AG04449 (cell line): ENCODE measurements around the gene GPC5.

ENCODE experiments used
- CTCF ChIA-PET: fragments of 350-600 bp; formaldehyde crosslinking; extraction: SDS; loops from one replicate; lab custom pipeline; 2021; ENCODE audit warnings: antibody characterized with exemption; lab: Yijun Ruan, JAX
- POLR2A ChIA-PET: fragments of 400-600, 350-600 bp; formaldehyde crosslinking; extraction: SDS; loops from one replicate; lab custom pipeline; 2020; ENCODE audit warnings: antibody characterized with exemption, inconsistent platforms; lab: Yijun Ruan, JAX
- DNase-seq: peaks from one replicate; pipeline ENCODE4 v3.0.0-alpha.2; 2010; ENCODE audit warnings: low read depth, low spot score
- H3K4me3 ChIP-seq: 2 replicates; pipeline ENCODE4 v1.5.1; 2011; ENCODE audit warnings: low read depth, mild to moderate bottlenecking, control low read depth, low read length
- TF ChIP-seq, protein P1 (sequence below): IDR thresholded peaks from one replicate; pipeline ENCODE4 v1.5.1; 2011; ENCODE audit warnings: mild to moderate bottlenecking, moderate library complexity, low read length, control low read depth, inconsistent platforms; ENCODE audit not compliant: insufficient read depth; ENCODE audit errors: missing control alignments

GPC5 gene

DNA sequence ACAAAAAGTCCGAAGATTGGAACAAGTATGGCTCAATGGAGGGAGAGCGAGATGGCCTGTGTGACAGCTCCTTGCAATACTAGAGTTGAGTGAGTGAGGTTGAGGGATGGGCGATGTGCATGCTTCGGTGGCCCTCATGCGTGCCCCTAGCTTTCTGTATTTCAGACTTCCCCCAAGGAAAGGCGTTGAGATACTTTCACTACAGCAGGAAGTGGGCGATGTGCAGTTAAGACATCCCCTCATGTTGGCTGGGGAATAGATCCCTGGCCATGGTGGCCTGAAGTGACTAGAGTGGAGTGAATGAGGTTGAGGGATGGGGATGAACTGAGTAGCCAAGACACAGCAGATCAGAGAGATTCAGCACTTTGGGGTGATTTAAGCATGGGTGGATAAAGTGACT lies 1194.3 kb downstream of the GPC5 start:
- TF ChIP-seq, protein P1, sequence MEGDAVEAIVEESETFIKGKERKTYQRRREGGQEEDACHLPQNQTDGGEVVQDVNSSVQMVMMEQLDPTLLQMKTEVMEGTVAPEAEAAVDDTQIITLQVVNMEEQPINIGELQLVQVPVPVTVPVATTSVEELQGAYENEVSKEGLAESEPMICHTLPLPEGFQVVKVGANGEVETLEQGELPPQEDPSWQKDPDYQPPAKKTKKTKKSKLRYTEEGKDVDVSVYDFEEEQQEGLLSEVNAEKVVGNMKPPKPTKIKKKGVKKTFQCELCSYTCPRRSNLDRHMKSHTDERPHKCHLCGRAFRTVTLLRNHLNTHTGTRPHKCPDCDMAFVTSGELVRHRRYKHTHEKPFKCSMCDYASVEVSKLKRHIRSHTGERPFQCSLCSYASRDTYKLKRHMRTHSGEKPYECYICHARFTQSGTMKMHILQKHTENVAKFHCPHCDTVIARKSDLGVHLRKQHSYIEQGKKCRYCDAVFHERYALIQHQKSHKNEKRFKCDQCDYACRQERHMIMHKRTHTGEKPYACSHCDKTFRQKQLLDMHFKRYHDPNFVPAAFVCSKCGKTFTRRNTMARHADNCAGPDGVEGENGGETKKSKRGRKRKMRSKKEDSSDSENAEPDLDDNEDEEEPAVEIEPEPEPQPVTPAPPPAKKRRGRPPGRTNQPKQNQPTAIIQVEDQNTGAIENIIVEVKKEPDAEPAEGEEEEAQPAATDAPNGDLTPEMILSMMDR, result no peak
- H3K4me3 ChIP-seq, result no peak overlapping the region
- ChIA-PET POLR2A (no interaction called here), CTCF (no interaction called here)
- no peak for DNase-seq

DNA sequence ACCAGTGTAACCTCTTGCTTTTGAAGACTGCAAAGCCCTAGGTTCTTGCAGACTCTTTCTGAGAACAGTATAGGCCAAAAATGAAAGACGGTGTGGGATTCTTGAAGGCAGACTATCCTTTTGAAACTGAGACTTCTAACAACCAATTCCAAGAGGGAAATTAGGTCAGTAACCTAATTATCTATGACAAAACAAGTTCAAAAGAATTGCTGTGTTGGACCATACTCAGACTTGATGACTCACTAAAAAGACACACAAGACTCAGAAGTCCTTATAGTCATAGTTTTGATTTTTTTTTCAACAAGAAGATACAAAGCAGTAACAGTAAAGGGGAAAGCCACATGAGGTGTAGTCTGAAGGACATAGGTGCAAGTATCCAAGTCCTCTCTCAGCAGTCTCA lies 1204.1 kb downstream of the GPC5 start:
- POLR2A ChIA-PET, result no interaction called here
- no peak for DNase-seq
- TF ChIP-seq, protein P1, result no peak
- CTCF ChIA-PET, result no interaction called here
- no peak overlapping the region for H3K4me3 ChIP-seq

DNA sequence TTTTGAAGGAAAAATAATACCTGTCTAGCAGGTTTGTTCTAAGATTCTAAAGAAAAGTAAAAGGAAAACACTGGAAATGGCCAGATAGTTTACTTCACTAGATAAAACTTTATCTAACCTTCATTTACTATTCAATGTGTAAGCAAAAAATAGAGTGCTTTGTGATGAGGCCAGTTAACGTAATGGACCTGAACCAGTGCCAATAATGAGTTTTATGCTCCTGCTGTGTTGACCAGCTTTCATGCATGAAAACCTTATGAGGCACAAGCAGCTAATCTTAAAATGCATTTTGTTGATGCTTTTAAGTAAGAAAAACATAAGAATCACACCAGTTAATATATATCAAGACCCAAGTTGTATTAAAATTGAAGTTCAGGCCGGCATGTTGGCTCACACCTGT lies 1211.0 kb downstream of the GPC5 start:
- DNase-seq, result no peak
- ChIA-PET POLR2A (no interaction called here), CTCF (interaction anchor here (0.6 kb wide), 1 partner anchor 1119 kb away, joined by 3 read pairs; no protein-coding TSS in a partner anchor)
- no peak overlapping the region for H3K4me3 ChIP-seq
- TF ChIP-seq, protein P1, result no peak

DNA sequence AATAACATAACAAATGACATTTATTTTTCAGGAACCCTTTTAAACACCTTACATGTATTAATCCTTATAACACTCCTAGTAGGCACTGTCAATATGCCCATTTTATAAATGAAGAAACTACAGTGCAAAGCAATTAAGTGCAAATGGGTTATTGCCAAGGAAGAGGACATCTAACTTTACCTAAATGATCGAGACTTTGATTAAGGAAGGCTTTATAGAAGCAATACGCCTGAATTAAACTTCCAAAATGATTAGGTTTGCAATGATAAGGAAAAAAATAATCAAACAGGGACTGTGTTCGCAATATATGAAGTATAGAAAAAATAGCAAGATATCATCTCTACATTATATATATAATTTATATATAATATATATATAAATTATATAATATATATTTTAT lies 1214.5 kb downstream of the GPC5 start:
- H3K4me3 ChIP-seq, result no peak overlapping the region
- TF ChIP-seq, protein P1, result no peak
- POLR2A ChIA-PET, result no interaction called here
- CTCF ChIA-PET, result no interaction called here
- DNase-seq, result no peak

DNA sequence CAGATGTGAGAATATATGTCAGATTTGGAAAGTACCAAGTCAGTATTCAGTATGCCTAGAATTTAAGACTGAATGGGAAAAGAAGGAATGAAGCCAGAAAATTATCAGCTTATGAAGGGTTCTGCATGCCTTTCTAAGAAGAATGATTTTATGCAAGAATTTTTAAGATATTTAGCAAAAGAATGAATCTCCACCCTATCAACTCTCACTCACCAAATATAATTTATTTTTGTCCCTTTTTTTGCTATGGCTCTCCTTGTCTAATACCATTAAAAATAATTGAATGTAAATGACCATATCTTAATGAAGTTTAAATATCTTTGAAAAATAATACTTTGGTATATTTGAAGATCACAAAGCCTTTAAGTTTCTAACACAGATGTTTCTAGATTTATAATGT lies 1215.5 kb downstream of the GPC5 start:
- TF ChIP-seq, protein P1, result no peak
- ChIA-PET POLR2A (no interaction called here), CTCF (no interaction called here)
- no peak for DNase-seq
- no peak overlapping the region for H3K4me3 ChIP-seq

DNA sequence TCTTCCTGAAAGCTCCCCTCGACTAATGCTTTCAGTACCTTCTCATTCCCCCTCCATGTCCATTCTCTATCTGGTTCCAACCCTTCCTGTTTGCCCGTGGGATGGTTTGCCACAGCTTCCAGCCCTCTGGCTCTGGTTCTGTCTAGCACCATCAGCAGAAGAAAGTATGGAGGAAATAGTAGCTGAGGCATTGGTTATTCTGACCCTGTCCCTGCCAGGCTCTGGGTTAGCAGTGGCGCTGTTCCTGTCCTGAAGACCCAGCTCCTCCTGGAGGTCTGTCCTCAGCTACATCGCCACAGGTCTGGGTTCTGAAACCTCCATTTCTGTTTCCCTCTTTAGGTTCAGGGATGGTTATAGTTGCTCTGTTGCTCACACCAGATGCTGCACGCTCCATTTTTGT lies 1223.6 kb downstream of the GPC5 start:
- ChIA-PET CTCF (no interaction called here), POLR2A (no interaction called here)
- DNase-seq, result no peak
- TF ChIP-seq, protein P1, result no peak
- H3K4me3 ChIP-seq, result no peak overlapping the region
